Measurements from ENCODE around the gene CTDP1.
"Not testable (repeated sequence)": the region's sequence is repeated elsewhere in the genome, so short reads cannot be mapped to it uniquely, and the experiment has no call there.

CTDP1 gene

GRCh38 chr18:79740521-79741361 lies 61.1 kb downstream of the CTDP1 start:
- DNase-seq (ENCODE audit: low read depth) = no peak

- no peak for DNase-seq (ENCODE audit: low read depth)
Observed at GRCh38 chr18:79741362-79741700, 61.7 kb downstream of the CTDP1 start.

- no peak for DNase-seq (ENCODE audit: low read depth)
Observed at GRCh38 chr18:79742076-79742475, 62.5 kb downstream of the CTDP1 start.

GRCh38 chr18:79744625-79745024 lies 65.0 kb downstream of the CTDP1 start:
- no peak for DNase-seq (ENCODE audit: low read depth)

GRCh38 chr18:79746730-79747129 lies 67.1 kb downstream of the CTDP1 start:
- no peak for DNase-seq (ENCODE audit: low read depth)

GRCh38 chr18:79747156-79747845 lies 67.7 kb downstream of the CTDP1 start:
- DNase-seq (ENCODE audit: low read depth) = no peak

GRCh38 chr18:79748321-79749180 lies 68.9 kb downstream of the CTDP1 start:
- DNase-seq (ENCODE audit: low read depth) = no peak

GRCh38 chr18:79749251-79750191 lies 69.9 kb downstream of the CTDP1 start:
- no peak for DNase-seq (ENCODE audit: low read depth)

- no peak for DNase-seq (ENCODE audit: low read depth)
Observed at GRCh38 chr18:79750980-79751571, 71.5 kb downstream of the CTDP1 start.

- not testable (repeated sequence) for DNase-seq (ENCODE audit: low read depth)
Observed at GRCh38 chr18:79751918-79752578, 72.4 kb downstream of the CTDP1 start.

- DNase-seq (ENCODE audit: low read depth) = not testable (repeated sequence)
Observed at GRCh38 chr18:79752946-79753345, 73.3 kb downstream of the CTDP1 start.

GRCh38 chr18:79753391-79753851 lies 73.8 kb downstream of the CTDP1 start:
- DNase-seq (ENCODE audit: low read depth) = no peak

- DNase-seq (ENCODE audit: low read depth) = no peak
Observed at GRCh38 chr18:79754022-79754761, 74.6 kb downstream of the CTDP1 start.

- DNase-seq (ENCODE audit: low read depth) = no peak
Observed at GRCh38 chr18:79754831-79755351, 75.3 kb downstream of the CTDP1 start.

GRCh38 chr18:79755496-79756142 lies 76.0 kb downstream of the CTDP1 start:
- no peak for DNase-seq (ENCODE audit: low read depth)

- DNase-seq (ENCODE audit: low read depth) = no peak
Observed at GRCh38 chr18:79756143-79756500, 76.5 kb downstream of the CTDP1 start.

- no peak for DNase-seq (ENCODE audit: low read depth)
Observed at GRCh38 chr18:79756826-79757225, 77.2 kb downstream of the CTDP1 start.

GRCh38 chr18:79760348-79760747 lies 80.7 kb downstream of the CTDP1 start:
- no peak for DNase-seq (ENCODE audit: low read depth)

- DNase-seq (ENCODE audit: low read depth) = no peak
Observed at GRCh38 chr18:79760881-79761280, 81.3 kb downstream of the CTDP1 start.
